Heart right ventricle (tissue), 16 donors: ENCODE measurements around the gene NR5A1. TPM values are rescaled to one million over a fixed set of nuclear protein-coding genes. Genes with fewer than 3 reads are reported as not detected.
A peak's percentile ranks its signal among the peaks of the same experiment; 100 is the strongest.

Source experiments
- ATAC-seq, 8 donors: fragments of 200-7000 bp; cut with Tn5 transposase; one replicate each; pipeline ENCODE4 v1.9.1; 2020; ENCODE audit warnings: mild to moderate bottlenecking in 8 of 8, moderate library complexity in 8 of 8, moderate number of reproducible peaks in 1 of 8
- DNase-seq, 2 donors: peaks; one replicate each; pipeline ENCODE4 v3.0.0-alpha.2; 2020
- H3K27ac ChIP-seq, 10 donors: fragments of 200-600 bp; sonication (generic) in 2 of 10; one replicate each; pipeline versions ENCODE4 v1.5.0 to v1.8.0; 2020 to 2022; ENCODE audit warnings: mild to moderate bottlenecking in 3 of 10
- H3K27me3 ChIP-seq, 7 donors: fragments of 200-600 bp; one replicate each; pipeline ENCODE4 v1.8.0; 2021 to 2022; ENCODE audit warnings: mild to moderate bottlenecking in 2 of 7
- H3K36me3 ChIP-seq, 9 donors: fragments of 200-600 bp; sonication (generic) in 1 of 9; one replicate each; pipeline versions ENCODE4 v1.5.0 to v1.8.0; 2020 to 2022; ENCODE audit warnings: mild to moderate bottlenecking in 2 of 9
- H3K4me1 ChIP-seq, 9 donors: fragments of 200-600 bp; sonication (generic) in 1 of 9; one replicate each; pipeline versions ENCODE4 v1.5.0 to v1.8.0; 2020 to 2022; ENCODE audit warnings: mild to moderate bottlenecking in 4 of 9
- H3K4me3 ChIP-seq, 10 donors: fragments of 200-600 bp; sonication (generic) in 2 of 10; one replicate each; pipeline versions ENCODE4 v1.5.0 to v1.8.0; 2020 to 2022; ENCODE audit warnings: mild to moderate bottlenecking in 7 of 10, moderate library complexity in 2 of 10
- H3K9me3 ChIP-seq, 11 donors: fragments of 200-600 bp in 10 of 11; sonication (generic) in 2 of 11; one replicate each; pipeline versions ENCODE4 v1.5.0 to v1.8.0; 2013 to 2022; ENCODE audit warnings: mild to moderate bottlenecking in 2 of 11, control low read depth in 1 of 11, moderate library complexity in 1 of 11
- WGBS, 2 donors: extraction: QIAGEN DNeasy Blood & Tissue Kit; methylation state at CpG; one replicate each; pipeline ENCODE4 v1.1.7; 2013; ENCODE audit warnings: inconsistent platforms in 1 of 2; 5-methylcytosine and 5-hydroxymethylcytosine counted together
- intact Hi-C, 10 donors: fragments of 100-400 bp; cut with DNase I; formaldehyde crosslinking; loops; one replicate each; pipeline versions ENCODE4 v1.11.1 to v1.14.2; 2022
- polyA plus RNA-seq, 2 donors: library from polyadenylated mRNA; stranded (reverse); fragments of 200-250 nt; gene quantifications; one replicate each; pipeline ENCODE4 v1.2.3, GENCODE V29; 2013
- total RNA-seq, 10 donors: library from RNA; stranded (reverse); fragmentation: NEBNext Ultra II Directional in 3 of 10; extraction: Animal tissue kit (Norgen Biotek cat#: 25700) in 3 of 10; gene quantifications; one replicate each; pipeline versions ENCODE4 v1.2.1 to v1.2.4, GENCODE V29; 2021 to 2023
- TF ChIP-seq, protein P1 (sequence below), 9 donors: fragments of 200-600 bp; sonication (generic) in 2 of 9; IDR thresholded peaks; one replicate each; pipeline versions ENCODE4 v1.5.0 to v1.8.0; 2021 to 2022; ENCODE audit warnings: antibody characterized with exemption in 9 of 9, mild to moderate bottlenecking in 5 of 9, moderate library complexity in 1 of 9
- donor health status: Arrhythmogenic right ventricular cardiomyopathy.
- donor health status: ischemic (EF 13 %, LVEDD 7.1; RV severe dilation, severe dysfunction).
- donor health status: healthy with polysubstance abuse.
- donor health status: DM: no; HTN: yes; CAD: no.
- donor health status: DM: no; HTN: no; CAD: no.
- donor health status: ischemic (EF 25% LVEDD 6.9; RV normal size, moderate dysfunction).
- donor health status: ischemic (EF 25% LVEDD 5.7; RV mildly dilated, moderate dysfunction).
- donor health status: healthy.
- donor health status: DM: yes; HTN: yes; CAD: no.
- donor health status: Ischemic cardiomyopathy.
- donor health status: ischemic (EF 35%, LVEDD 5.7; RV mildly dilated, moderate dysfunction).
- donor health status: nonischemic (EF 11% LVEDD 7.7; RV severe dilation, severe dysfunction).
- donor health status: DM: yes; HTN: yes; CAD: no.
- donor health status: PGD.
- donor health status: ischemic (EF 29% LVEDD 5.4; RV normal size, mild dysfunction).
- donor health status: nonischemic (EF 23%, LVEDD 6.1; RV moderate dilation, normal function).

NR5A1 gene
- total and polyA plus RNA-seq, 12 donors = 0.01 to 0.15 TPM; not detected in 10

DNA sequence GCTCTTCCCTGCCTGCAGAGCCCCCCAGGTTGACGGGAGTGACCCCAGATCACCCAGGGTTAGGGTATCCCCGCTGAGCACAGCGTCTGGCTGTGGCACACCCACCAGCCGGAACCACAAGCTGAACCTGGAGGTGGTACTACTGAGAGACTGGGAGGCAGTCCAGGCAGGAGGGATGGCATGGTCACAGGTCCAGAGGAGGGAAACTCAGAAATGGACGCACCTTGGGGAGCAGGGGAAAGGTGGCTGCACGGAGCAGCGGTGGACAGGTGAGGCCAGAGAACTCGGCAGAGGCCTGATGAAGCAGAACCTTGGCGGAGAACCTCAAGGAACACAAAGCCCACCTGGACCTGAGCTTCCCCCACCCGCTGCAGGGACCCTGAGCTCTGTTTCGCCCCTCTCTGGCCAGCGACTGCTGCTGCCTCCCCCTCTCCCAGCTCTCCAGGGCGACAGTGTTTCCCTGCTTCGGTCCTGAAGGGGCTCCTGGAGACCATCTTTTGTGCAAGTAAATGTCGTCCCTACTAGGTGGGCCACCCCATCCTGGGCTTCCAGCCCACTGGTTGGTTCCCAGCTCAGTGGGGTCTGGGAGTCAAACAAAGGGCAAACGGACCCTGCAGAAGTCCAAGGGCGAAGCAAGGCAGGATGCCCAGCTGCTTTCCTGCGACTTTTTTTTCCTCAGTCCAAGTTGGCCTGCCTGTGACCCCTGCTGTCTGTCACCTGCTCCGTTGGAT is 56.1 kb downstream of the NR5A1 start:
- H3K4me3 ChIP-seq = no peak overlapping the region
- TF ChIP-seq, protein P1, sequence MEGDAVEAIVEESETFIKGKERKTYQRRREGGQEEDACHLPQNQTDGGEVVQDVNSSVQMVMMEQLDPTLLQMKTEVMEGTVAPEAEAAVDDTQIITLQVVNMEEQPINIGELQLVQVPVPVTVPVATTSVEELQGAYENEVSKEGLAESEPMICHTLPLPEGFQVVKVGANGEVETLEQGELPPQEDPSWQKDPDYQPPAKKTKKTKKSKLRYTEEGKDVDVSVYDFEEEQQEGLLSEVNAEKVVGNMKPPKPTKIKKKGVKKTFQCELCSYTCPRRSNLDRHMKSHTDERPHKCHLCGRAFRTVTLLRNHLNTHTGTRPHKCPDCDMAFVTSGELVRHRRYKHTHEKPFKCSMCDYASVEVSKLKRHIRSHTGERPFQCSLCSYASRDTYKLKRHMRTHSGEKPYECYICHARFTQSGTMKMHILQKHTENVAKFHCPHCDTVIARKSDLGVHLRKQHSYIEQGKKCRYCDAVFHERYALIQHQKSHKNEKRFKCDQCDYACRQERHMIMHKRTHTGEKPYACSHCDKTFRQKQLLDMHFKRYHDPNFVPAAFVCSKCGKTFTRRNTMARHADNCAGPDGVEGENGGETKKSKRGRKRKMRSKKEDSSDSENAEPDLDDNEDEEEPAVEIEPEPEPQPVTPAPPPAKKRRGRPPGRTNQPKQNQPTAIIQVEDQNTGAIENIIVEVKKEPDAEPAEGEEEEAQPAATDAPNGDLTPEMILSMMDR (IDR thresholded peaks at IDR 0.05) = no peak
- intact Hi-C loops = no loop called here
- H3K4me1 ChIP-seq = peaks cover 0 to 25% (median 12%) of the 10 kb centered on the region in 9 donors
- H3K9me3 ChIP-seq = no peaks in the 10 kb centered on the region
- no peak for ATAC-seq
- no peaks in the 10 kb centered on the region for H3K36me3 ChIP-seq
- H3K27ac ChIP-seq = no peak overlapping the region
- peaks cover 17 to 62% (median 56%) of the 10 kb centered on the region in 7 donors for H3K27me3 ChIP-seq
- WGBS, 2 donors = 43 to 54% methylated on average over 19 of the region's 19 CpGs
- no peak for DNase-seq

DNA sequence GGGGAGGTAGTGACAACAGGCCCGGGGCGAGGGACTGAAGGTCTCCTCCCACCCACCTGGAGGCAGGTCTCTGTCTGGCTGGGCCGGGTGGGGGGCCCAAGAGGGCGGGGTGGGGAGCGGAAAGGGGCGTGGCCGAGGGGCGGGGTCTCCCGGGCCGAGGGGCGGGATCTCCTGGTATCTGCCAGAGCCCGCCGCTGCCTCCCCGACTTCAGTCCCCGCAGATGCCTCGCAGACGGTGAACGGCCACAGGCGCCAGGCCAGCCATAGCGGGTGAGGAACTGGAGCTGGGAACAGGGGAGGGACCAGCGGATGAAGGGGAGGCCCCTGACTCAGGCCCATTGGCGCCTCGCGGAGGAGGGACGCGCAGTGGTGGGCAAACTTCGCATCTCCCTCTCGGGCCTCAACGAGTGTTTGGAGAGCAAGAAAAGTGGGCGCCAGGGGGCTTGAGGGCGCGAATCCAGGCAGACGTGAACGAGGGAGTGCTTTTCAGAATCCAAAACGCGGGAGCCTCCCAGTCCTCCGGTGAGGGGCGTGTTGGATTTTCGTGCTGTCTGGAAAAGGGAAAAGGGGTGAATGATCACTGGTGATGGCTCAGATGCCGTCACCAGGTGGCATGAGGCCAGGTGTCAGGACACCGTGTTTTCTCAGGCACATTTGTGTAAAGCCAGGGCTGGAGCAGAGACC is 56.8 kb downstream of the NR5A1 start, which contains the start of gene ADGRD2:
Gene ADGRD2, plus strand, starts transcription at position 211 of the 684 bp plus-strand sequence. CDS start 1,216 bp downstream, outside the sequence.
- Histone ChIP-seq H3K4me1 (peaks cover 0 to 25% (median 12%) of the 10 kb centered on the region in 9 donors), H3K4me3 (peak within 1 kb of the TSS in 2 of 10 donors; percentile 8 to 14), H3K36me3 (no peaks in the 10 kb centered on the region), H3K27me3 (peaks cover 17 to 62% (median 56%) of the 10 kb centered on the region in 7 donors), H3K9me3 (no peaks in the 10 kb centered on the region), H3K27ac (no peak within 1 kb of the TSS)
- intact Hi-C loops = no loop called here
- WGBS, 2 donors = 4% methylated on average over 41 of the region's 41 CpGs
- ATAC-seq (peak in 1 of 8 donors; percentile 7), DNase-seq (no peak)
- TF ChIP-seq, protein P1 (IDR thresholded peaks at IDR 0.05) = no peak

DNA sequence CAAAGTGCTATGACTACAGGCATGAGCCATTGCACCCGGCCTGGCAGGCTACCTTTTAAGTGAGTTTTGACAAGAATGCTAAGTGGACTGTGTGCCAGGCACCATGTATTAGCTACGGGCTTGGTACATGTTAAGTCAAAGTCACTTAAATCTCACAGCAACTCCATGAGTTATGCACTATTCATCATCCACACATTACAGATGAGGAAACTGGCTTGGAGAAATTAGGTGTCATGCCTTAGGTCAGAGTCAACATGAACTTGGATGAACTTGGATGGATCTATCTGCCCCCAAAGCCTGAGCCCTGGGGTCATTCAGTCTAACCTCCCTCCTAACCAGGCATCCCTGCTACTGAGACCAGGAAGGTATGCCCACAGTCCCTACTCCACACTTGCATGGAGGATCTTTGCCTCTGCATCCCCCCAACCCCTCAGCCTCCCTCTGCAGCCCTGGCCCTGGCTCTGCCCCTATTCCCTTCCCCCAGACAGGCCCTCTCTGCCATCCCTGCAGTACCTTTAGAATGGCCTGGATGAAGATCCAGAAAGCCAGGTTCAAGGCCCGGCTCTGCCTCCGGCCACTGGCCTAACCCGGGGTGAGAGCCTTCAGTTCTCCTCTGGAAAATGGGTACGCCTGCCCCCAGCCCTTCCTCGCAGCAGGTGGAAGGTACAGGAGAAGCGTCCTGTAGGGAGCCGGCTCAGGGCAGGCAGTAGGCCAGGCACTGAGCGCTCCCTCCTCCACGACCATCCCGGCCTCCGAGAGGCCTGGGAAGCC is 57.6 kb downstream of the NR5A1 start:
- ATAC-seq (no peak), DNase-seq (no peak)
- Histone ChIP-seq H3K9me3 (no peaks in the 10 kb centered on the region), H3K4me3 (no peak overlapping the region), H3K4me1 (peaks cover 0 to 25% (median 12%) of the 10 kb centered on the region in 9 donors), H3K27ac (no peak overlapping the region), H3K36me3 (no peaks in the 10 kb centered on the region), H3K27me3 (peaks cover 17 to 56% (median 54%) of the 10 kb centered on the region in 7 donors)
- 81 to 83% methylated on average over 13 of the region's 13 CpGs for WGBS, 2 donors
- intact Hi-C loops = no loop called here
- TF ChIP-seq, protein P1 (IDR thresholded peaks at IDR 0.05) = no peak

DNA sequence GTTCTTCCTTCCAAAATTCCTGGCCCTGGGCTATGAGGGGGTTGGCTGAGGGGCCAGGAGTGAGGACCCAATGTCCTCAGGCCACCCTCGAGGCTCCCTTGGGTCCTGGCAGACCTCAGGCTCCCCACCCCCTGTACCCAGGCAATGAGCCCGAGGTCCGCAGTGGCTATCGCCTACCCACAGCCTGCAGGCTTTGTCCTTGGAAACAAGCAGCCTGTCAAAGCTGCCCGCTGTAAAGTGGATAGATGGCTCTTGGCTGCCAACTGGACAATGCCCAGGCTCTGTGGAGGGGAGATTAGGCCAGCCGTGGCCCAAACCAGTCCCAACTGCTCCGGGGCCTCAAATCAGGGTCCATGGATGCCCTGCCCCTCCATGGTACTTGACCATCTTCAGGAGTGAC is 59.2 kb downstream of the NR5A1 start:
- intact Hi-C loops = no loop called here
- WGBS, 2 donors = 43 to 47% methylated on average over 7 of the region's 7 CpGs
- Histone ChIP-seq H3K9me3 (no peaks in the 10 kb centered on the region), H3K4me1 (peaks cover 0 to 25% (median 12%) of the 10 kb centered on the region in 9 donors), H3K36me3 (no peaks in the 10 kb centered on the region), H3K27me3 (peaks cover 13 to 41% (median 39%) of the 10 kb centered on the region in 7 donors), H3K4me3 (no peak overlapping the region), H3K27ac (peak overlapping the region in 3 of 10 donors; percentile 30 to 70 (median 37))
- ATAC-seq (peak; percentile 91 to 98 (median 96)), DNase-seq (peak; percentile 69 to 74)
- TF ChIP-seq, protein P1 (IDR thresholded peaks at IDR 0.05) = no peak
